Fibroblast of lung (primary cell): ENCODE data around the gene C15orf40. TPM values are rescaled to one million over a fixed set of nuclear protein-coding genes. Genes with fewer than 3 reads are reported as not detected.
"Not testable (repeated sequence)": the region's sequence is repeated elsewhere in the genome, so short reads cannot be mapped to it uniquely, and the experiment has no call there.

ENCODE experiments used
- DNase-seq, 2 donors: peaks; one replicate each; pipeline versions ENCODE4 v3.0.0 to v3.0.0-alpha.2; 2010; ENCODE audit warnings: low read depth in 2 of 2
- H2AFZ ChIP-seq: 2 replicates; pipeline ENCODE4 v1.5.1; 2012; ENCODE audit warnings: low read length, control low read depth, inconsistent platforms
- H3K27ac ChIP-seq: 2 replicates; pipeline ENCODE4 v1.5.1; 2011; ENCODE audit warnings: low read length, control low read depth; ENCODE audit not compliant: insufficient read depth
- H3K27me3 ChIP-seq: 2 replicates; pipeline ENCODE4 v1.5.1; 2011; ENCODE audit warnings: mild to moderate bottlenecking, low read length; ENCODE audit not compliant: control insufficient read depth, insufficient read depth
- H3K36me3 ChIP-seq: 2 replicates; pipeline ENCODE4 v1.5.1; 2011; ENCODE audit warnings: low read length; ENCODE audit not compliant: control insufficient read depth, insufficient read depth
- H3K4me1 ChIP-seq: 2 replicates; pipeline ENCODE4 v1.5.1; 2011; ENCODE audit warnings: low read length; ENCODE audit not compliant: control insufficient read depth, insufficient read depth; ENCODE audit errors: extremely low read depth
- H3K4me2 ChIP-seq: 2 replicates; pipeline ENCODE4 v1.5.1; 2011; ENCODE audit warnings: low read length, control low read depth; ENCODE audit not compliant: insufficient read depth; ENCODE audit errors: extremely low read depth
- H3K4me3 ChIP-seq, 4 experiments: fragments of 200-600 bp in 1 of 4; sonication (generic) in 1 of 4; replicated peaks in 1 of 4; 2 replicates each; pipeline ENCODE4 v1.5.1; 2011 to 2016; ENCODE audit warnings: low read length in 4 of 4, low read depth in 3 of 4, mild to moderate bottlenecking in 3 of 4, control low read depth in 2 of 4, inconsistent platforms in 1 of 4, mixed read lengths in 1 of 4; ENCODE audit not compliant: insufficient read depth in 1 of 4; ENCODE audit errors: control extremely low read depth in 1 of 4
- H3K79me2 ChIP-seq: 2 replicates; pipeline ENCODE4 v1.5.1; 2012; ENCODE audit warnings: mild to moderate bottlenecking, low read length, inconsistent platforms; ENCODE audit not compliant: control insufficient read depth, insufficient read depth
- H3K9ac ChIP-seq: 2 replicates; pipeline ENCODE4 v1.5.1; 2011; ENCODE audit warnings: mild to moderate bottlenecking, low read length, control low read depth; ENCODE audit not compliant: insufficient read depth
- H3K9me3 ChIP-seq: 2 replicates; pipeline ENCODE4 v1.5.1; 2012; ENCODE audit warnings: low read depth, low read length; ENCODE audit not compliant: control insufficient read depth, insufficient read depth
- H4K20me1 ChIP-seq: 2 replicates; pipeline ENCODE4 v1.5.1; 2011; ENCODE audit warnings: low read length; ENCODE audit not compliant: control insufficient read depth, insufficient read depth; ENCODE audit errors: extremely low read depth
- EZH2 ChIP-seq: IDR thresholded peaks from 2 replicates; pipeline ENCODE4 v1.5.1; 2012; ENCODE audit warnings: low read length, control low read depth, mild to moderate bottlenecking; ENCODE audit errors: missing control alignments
- polyA plus RNA-seq, 2 donors: library from polyadenylated mRNA; depleted of rRNA in 1 of 2; stranded (reverse) in 1 of 2; unstranded in 1 of 2; fragments of >200 nt; gene quantifications; 2 replicates each; pipeline ENCODE4 v1.2.1, GENCODE V29; 2011 to 2012; ENCODE audit warnings: missing spikeins in 1 of 2
- total RNA-seq: library from RNA; depleted of rRNA; stranded (reverse); fragments of >200 nt; gene quantifications from 2 replicates; pipeline ENCODE4 v1.2.1, GENCODE V29; 2014
- TF ChIP-seq, protein P1 (sequence below), 2 donors: IDR thresholded peaks in 1 of 2; conservative IDR thresholded peaks in 1 of 2; 1 replicate in 1 of 2; 2 replicates in 1 of 2; pipeline ENCODE4 v1.5.1; 2011 to 2012; ENCODE audit warnings: low read length in 2 of 2, control low read depth in 1 of 2, inconsistent platforms in 1 of 2, low read depth in 1 of 2, mild to moderate bottlenecking in 1 of 2

C15orf40 gene
- total and polyA plus RNA-seq, 2 donors (not counting 1 experiment from before 2014, with no cell fraction given) = 12.6 to 20.7 TPM

DNA sequence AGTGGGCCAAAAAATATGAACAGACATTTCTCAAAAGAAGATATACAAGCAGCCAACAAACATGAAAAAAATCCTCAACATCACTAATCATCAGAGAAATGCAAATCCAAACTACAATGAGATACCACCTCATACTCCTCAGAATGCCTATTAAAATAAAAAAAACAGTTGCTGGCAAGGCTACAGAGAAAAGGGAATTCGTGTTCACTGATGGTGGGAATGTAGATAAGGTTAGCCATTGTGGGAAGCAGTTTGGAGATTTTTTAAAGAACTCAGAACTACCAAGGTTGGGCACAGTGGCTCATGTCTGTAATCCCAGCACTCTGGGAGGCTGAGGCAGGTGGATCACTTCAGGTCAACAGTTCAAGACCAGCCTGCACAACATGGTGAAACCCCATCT lies 27.8 kb upstream of the C15orf40 start:
- Histone ChIP-seq H3K4me1 (no peaks in the 10 kb centered on the region), H3K4me2 (no peak overlapping the region), H3K36me3 (peaks cover 2% of the 10 kb centered on the region), H4K20me1 (no peaks in the 10 kb centered on the region), H3K4me3 (no peak overlapping the region), H3K27ac (no peak overlapping the region), H3K27me3 (no peaks in the 10 kb centered on the region), H3K9me3 (no peaks in the 10 kb centered on the region), H3K9ac (no peak overlapping the region), H3K79me2 (peaks cover 53% of the 10 kb centered on the region), H2AFZ (no peak overlapping the region)
- TF ChIP-seq, protein P1, sequence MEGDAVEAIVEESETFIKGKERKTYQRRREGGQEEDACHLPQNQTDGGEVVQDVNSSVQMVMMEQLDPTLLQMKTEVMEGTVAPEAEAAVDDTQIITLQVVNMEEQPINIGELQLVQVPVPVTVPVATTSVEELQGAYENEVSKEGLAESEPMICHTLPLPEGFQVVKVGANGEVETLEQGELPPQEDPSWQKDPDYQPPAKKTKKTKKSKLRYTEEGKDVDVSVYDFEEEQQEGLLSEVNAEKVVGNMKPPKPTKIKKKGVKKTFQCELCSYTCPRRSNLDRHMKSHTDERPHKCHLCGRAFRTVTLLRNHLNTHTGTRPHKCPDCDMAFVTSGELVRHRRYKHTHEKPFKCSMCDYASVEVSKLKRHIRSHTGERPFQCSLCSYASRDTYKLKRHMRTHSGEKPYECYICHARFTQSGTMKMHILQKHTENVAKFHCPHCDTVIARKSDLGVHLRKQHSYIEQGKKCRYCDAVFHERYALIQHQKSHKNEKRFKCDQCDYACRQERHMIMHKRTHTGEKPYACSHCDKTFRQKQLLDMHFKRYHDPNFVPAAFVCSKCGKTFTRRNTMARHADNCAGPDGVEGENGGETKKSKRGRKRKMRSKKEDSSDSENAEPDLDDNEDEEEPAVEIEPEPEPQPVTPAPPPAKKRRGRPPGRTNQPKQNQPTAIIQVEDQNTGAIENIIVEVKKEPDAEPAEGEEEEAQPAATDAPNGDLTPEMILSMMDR (conservative IDR thresholded peaks at IDR 0.05 in 1 of 2, IDR thresholded peaks at IDR 0.05 in 1 of 2; ENCODE audit: low read depth in 1 of 2, low read length in 2 of 2) = no peak
- no peak for TF ChIP-seq EZH2
- DNase-seq = peak in 1 of 2 donors; percentile 52

DNA sequence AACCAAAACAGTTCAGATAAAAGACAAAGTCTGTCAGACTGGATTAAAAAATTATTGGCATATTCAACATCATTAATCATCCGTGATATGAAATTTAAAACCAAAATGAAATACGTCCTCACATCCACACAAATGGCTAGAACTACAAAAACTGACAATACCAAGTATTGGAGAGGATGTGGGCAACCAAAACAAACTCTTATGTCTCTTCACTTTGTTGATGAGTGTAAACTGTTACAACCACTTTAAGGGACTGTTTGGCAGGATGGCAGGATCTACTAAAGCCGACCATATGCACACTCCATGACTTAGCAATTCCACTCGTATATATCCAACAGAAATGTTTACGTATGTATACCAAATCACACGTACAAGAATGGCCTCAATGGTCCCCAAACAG lies 24.8 kb upstream of the C15orf40 start:
- no peaks in the 10 kb centered on the region for H3K9me3 ChIP-seq
- no peaks in the 10 kb centered on the region for H3K4me1 ChIP-seq
- H3K27ac ChIP-seq = no peak overlapping the region
- H3K4me3 ChIP-seq = no peak overlapping the region
- peaks cover 2% of the 10 kb centered on the region for H3K36me3 ChIP-seq
- TF ChIP-seq, protein P1 (conservative IDR thresholded peaks at IDR 0.05 in 1 of 2, IDR thresholded peaks at IDR 0.05 in 1 of 2; ENCODE audit: low read depth in 1 of 2, low read length in 2 of 2) = no peak
- TF ChIP-seq EZH2 = no peak
- no peaks in the 10 kb centered on the region for H3K27me3 ChIP-seq
- no peak overlapping the region for H3K9ac ChIP-seq
- H2AFZ ChIP-seq = no peak overlapping the region
- no peaks in the 10 kb centered on the region for H4K20me1 ChIP-seq
- H3K4me2 ChIP-seq = no peak overlapping the region
- H3K79me2 ChIP-seq = peaks cover 53% of the 10 kb centered on the region
- no peak for DNase-seq

DNA sequence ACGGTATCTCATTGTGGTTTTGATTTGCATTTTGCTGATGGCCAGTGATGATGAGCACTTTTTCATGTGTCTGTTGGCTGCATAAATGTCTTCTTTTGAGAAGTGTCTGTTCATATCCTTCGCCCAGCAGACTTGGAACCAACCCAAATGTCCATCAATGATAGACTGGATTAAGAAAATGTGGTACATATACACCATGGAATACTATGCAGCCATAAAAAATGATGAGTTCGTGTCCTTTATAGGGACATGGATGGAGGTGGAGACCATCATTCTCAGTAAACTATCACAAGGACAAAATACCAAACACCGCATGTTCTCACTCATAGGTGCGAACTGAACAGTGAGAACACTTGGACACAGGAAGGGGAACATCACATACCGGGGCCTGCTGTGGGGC lies 19.8 kb upstream of the C15orf40 start:
- H3K9me3 ChIP-seq, H4K20me1 ChIP-seq, H3K9ac ChIP-seq, H2AFZ ChIP-seq, DNase-seq, H3K27ac ChIP-seq, H3K4me2 ChIP-seq, H3K36me3 ChIP-seq, H3K4me3 ChIP-seq, H3K27me3 ChIP-seq, H3K4me1 ChIP-seq: not testable (repeated sequence)
- H3K79me2 ChIP-seq = peaks cover 22% of the 10 kb centered on the region
